Skin of body (tissue), 2 donors: ENCODE data around the gene EHBP1. TPM values are rescaled to one million over a fixed set of nuclear protein-coding genes. Genes with fewer than 3 reads are reported as not detected.

Source experiments
- DNase-seq: peaks from one replicate; lab custom pipeline; 2025; lab: John Stamatoyannopoulos, UW
- total RNA-seq: library from RNA; depleted of rRNA; stranded (reverse); fragments of >200 nt; gene quantifications from one replicate; pipeline ENCODE4 v1.2.3, GENCODE V29; 2014

The EHBP1 gene
- total RNA-seq, 1 donor from 2014 or later, result 96.0 TPM

DNA sequence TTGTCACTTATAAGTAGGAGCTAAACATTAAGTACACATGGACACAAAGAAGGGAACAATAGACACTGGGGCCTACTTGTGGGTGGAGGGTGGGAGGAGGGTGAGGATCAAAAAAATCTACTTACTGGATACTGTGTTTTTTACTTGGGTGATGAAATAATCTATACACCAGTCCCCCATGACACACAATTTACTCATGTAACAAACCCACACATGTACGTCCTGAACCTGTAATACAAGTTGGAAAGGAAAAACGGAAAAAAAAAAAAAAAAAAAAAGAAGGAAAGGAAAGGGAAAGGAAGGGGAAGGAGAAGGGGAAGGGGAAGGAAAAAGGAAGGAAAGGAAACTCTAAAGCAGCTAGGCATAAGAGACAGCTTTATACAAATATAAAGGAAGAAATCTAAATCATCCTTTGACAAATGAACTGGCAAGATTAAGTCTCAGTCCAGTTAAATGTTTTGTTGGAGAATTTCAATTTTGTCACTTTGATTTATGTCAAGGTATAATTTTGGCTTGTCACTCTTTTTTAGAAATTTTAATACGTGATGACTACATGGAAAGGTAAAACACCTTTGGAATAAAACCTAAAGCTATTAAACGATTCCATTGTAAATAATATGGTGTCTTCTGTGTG, 175.8 kb downstream of the EHBP1 start:
- no peak for DNase-seq

DNA sequence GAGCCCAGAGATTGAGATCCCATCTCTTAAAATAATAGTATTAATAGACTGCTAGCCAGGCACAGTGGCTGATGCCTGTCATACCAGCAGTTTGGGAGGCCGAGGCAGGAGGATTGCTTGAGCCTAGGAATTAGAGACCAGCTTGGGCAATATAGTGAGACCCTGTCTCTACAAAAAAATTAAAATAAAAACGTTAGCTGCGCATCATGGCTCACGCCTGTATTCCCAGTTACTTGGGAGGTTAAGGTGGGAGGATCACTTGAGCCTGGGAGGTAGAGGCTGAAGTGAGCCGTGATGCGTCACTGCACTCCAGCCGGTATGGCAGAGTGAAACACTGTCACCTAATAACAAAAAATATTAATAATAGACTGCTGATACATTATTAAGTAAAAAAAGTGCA, 178.1 kb downstream of the EHBP1 start:
- no peak for DNase-seq

DNA sequence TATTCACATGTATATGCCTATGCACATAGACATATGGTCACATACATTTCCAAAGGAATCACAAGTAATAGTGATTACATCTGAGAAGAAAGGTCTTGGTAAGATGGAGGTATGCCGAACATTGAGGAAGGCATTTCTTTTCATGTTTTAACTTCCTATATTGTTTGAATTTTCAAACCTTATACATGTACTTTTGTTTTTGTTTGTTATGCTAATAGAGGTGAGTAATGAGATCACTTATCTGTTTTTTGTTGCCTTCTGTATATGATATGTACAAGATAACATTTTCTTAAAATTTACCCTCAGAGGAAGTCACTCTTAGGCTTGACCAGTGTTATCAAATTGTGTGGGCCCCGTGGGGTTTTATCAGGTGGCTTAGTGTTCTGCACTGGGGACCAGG, 178.6 kb downstream of the EHBP1 start:
- no peak for DNase-seq

DNA sequence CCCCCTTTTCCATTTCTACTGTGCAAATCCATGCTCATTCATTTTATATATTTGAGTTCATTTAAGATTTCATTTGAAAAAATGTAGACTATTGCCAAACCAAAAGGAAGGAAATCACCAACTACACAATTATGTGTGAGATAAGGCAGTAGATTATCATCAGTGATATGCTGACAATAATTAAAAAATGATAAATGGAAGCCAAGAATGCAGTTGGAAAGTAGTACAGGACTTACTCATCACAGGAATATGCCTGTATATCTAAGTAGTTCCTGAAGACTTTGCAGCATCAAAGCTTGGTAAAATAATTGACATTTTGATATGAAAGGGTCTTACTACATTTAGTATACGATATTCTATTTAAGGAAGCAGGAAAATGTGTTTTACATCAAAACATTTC, 179.0 kb downstream of the EHBP1 start:
- DNase-seq, result no peak

DNA sequence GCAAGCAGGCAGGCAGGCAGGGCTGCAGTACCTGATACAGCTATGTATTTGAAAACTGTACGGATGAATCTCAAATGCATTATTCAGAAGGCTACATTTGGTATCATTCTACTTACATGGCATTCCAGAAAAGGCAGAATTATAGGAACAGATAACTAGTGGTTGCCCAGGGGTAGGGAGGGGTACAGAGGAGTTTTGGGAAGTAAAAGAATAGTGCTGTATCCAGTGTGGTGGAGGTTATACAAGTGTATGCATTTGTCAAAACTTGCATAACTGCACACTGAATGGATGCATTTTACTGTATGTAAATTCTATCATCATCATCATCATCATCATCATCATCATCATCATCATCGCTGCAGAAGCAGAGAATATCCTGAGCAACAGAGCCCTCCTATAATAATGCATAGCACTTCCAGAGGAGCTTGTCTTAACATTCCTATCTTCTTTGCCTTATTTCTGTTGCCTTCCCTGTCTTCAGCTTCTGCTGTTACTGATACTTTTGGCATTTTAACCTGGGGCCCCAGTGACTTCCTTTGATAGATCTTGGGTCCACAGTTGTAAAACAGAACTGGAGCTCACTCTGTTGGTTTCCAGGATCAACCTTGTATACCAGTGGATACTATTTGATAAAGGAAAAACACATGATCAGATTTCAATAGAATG, 189.6 kb downstream of the EHBP1 start:
- no peak for DNase-seq

DNA sequence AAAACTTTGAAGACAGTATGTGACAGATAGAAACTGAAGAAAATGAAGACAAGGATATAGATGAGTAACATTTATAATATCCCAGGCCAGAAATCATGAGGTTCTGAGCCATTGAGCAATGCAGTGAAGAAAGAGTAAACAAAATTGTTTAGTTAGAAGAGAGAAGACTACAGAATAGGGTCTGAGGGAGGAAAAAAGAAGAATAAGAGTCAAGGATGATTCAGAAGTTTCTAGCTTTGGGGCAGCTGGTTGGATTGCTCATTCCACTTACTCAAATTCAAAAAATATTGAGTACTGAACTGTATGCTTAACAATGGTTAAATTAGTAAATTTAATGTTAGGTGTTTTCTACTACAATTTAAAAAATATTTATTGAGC, 190.1 kb downstream of the EHBP1 start:
- DNase-seq, result no peak

DNA sequence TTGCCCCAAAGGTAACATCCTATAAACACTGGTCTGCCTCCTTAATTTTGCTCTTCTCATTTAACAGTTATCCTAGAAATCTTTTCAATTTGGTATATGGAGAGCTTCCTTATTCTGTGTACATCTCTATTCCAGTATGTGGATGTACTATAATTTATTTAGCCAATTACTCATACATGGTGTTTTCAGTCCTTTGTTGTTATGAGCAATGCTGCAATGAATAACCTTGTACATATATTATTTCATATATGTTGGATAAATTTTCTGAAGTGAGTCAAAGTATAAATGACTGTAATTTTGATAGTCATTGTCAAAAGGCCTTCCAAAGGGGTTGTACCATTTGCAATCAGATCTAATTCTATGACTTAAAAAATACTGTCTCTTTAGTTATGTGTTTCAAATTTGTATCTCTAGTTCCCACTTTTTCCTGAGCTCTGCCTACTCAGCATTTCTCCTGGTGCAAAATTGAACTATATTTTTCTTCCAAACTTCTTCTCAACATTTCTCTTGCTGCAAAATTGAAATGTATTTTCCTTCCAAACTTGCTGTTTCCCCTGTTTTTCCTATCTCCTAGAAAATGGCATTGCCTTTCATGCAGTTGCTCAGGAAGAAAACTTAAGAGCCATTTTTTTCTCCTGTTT, 191.8 kb downstream of the EHBP1 start:
- DNase-seq, result no peak

DNA sequence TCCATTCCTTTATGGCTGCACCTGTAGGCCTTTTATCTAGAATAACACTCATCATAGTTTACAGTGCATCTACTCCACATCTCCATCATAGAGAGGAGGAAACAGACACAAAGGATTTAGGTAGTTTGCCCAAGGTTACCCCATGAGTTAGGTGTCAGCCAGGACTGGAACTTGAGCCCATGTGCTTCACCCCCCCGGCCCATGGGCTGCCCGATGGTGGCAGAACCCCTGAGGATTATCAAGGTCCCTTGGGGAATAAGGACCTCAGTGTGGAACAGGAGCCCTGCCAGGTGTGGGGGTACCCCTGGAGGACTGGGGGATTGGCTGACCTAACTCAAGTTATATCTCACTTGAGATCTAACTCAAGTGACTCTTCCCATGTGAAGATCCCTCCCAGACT, 198.8 kb downstream of the EHBP1 start:
- no peak for DNase-seq

DNA sequence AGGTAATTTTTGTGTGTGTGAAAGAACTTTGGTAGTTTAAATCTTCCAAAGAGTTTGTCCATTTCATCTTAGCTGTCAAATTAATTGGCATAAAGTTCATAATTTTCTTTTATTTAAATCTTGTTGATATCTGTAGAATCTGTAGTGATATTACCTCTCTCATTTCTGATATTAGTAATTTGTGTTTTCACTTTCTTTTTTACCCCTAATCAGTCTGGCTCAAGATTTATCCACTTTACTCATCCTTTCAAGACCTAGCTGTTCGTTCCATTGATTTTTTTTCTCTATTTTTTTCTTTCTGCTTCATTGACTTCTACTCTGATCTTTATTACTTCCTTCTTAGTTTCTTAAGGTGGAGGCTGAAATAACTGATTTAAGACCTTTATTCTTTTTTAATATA, 202.6 kb downstream of the EHBP1 start:
- no peak for DNase-seq

DNA sequence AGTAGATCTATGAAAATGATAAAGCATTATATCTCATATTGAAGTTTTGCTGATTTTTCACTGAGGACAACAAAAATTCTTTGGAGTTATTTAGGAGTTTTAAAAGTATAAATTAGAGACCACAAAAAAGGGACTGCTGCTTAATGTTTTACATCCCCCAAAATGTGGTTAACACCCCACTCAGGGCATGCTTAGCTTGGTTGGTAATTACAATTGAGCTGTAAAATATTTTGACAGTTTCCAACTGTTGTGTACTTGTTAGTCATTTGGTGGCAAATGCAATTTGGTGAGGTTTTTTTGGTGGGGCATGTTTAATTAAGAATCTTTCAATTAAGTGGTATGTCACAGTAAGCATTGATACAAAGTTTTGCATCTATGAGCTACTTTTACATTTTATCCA, 207.8 kb downstream of the EHBP1 start:
- no peak for DNase-seq

DNA sequence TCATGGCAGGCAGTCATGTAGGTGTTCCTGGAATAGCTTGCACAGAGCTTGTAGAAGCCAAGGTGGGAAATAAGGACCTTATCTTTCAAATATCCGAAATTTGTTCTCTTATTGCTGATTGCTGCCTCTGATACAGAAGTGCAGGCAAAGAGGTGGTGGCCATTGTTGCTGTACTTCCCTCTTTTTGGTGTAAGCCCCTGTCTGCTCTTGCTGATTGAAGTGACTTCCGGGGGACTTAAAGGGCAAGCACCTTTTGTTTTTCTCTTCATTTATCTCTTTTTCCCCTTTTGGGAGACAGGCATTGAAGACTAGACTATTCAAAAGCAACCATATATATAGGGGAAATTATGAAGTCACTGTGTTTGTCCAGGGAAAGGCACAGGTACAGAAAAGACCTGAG, 213.5 kb downstream of the EHBP1 start:
- no peak for DNase-seq

DNA sequence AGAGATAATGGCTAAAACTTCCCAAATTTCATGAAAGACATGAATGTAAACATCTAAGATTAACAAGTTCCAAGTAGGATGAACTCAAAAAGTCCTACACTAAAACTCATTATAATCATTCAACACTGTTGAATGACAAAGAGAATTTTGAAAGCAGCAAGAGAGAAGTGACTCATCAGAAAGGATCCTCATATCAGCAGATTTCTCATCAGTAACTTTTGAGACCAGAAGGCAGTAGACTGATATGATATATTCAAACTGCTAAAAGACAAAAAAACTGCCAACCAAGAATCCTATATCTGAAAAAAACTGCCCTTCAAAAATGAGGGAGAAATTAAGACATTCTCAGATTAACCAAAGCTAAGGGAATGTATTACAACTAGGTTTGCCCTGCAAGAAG, 214.6 kb downstream of the EHBP1 start:
- DNase-seq, result no peak

DNA sequence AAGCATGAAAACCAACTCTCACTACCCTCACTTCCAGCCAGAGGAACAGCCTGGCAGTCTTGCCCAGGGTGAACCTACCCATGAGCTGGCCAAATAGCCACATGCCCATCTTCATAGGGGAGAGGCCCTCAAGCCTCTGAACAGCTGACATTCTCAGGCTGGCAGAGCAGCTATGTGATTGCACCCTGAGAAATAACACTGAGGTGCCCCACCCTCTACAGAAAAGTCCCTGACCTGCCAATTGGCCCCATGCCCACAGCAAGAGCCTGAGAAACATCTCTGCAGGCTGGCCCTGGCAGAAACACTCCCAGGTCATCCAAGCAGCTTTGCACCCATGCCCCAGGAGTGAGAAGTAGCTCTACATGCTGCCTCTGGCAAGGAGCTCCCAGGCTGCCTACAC, 217.7 kb downstream of the EHBP1 start:
- DNase-seq, result no peak

DNA sequence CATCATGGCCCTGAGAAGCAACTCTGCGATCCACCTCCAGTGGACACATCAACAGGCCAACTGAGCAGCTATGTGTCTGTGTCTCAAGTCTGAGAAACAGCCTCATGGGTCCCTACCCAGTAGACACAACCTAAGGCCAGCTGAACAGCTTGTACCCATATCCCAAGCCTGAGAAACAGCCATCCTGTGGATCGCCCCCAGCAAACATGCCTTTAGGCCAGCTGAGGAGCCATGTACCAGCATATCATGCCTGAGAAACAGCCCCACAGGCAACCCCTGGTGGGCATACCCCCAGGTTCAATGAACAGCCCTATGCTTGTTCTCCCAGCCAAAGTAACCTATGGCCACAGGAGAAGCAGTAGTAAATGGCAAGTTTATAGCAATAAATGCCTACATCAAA, 218.4 kb downstream of the EHBP1 start:
- no peak for DNase-seq

DNA sequence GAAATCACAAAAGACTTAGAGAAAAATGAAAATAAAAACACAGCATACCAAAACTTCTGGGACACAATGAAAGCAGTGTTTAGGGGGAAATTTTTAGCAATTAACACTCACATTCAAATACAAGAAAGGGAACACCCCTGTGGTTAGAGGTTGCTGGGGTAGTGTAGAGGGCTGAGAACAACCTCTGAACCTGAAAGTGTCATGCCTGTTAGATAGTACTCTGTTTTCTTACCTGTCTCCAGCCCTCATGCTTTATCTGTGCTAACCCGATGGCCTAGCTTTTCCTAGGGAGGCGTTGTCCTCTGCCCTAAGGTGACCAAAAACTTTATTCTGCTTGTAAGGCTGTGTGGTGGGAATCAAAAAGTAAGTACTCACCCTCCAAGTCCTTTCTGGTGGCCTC, 222.5 kb downstream of the EHBP1 start:
- no peak for DNase-seq

DNA sequence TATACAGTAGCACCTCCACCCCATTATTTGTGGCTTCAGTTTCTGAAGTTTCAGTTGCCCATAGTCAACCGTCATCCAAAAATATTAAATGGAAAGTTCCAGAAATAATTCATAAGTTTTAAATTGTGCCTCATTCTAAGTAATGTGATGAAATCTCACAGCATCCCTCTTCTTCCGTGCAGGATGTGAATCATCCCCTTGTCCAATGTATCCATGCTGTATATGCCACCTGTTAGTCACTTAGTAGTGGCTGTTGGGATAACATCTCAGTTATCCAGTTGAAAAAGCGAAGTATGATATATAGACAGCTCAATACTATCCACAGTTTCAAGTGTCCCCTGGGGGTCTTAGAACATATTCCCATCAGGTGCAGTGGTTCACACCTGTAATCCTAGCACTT, 226.0 kb downstream of the EHBP1 start:
- DNase-seq, result no peak

DNA sequence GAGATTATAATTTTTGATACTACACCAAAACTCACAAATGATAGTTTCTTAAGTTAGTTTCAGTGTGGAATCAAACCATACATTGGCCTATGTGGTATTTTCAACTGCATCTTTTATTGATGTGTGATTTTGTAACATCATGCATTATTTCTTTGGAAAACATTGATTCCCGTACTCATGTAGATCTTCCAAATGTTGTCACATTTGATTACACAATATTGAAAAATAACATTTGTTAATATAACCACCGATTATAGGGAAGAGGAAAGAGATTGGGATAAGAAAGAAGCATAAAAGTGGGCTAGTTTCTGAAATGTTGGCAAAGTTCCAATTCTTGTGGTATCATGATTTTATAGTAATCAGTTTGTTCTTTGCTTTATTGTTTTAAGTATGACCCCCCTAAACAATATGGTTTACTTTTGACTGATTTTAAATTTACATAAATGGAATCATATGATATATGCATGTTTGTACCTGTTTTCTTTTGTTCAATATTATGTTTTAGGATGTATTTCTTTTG, 227.9 kb downstream of the EHBP1 start:
- DNase-seq, result no peak

DNA sequence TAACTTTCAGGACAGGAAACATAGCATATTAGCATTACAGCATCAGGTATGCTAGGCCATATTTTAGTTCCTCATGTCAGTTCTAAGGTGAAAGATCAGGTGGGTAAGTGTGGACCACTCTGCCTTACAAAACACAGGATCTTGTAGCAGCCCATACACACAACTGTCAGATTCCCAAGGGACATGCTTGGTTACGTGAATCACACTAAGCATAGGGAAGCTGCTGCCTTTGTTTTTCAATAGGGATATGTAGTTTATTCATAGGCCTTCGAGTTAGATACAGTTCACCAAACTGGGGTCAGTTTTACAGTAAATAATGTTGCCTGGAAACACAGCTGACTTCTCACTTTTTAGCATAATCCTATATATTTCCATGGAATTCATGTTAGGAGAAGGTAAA, 229.0 kb downstream of the EHBP1 start:
- no peak for DNase-seq

DNA sequence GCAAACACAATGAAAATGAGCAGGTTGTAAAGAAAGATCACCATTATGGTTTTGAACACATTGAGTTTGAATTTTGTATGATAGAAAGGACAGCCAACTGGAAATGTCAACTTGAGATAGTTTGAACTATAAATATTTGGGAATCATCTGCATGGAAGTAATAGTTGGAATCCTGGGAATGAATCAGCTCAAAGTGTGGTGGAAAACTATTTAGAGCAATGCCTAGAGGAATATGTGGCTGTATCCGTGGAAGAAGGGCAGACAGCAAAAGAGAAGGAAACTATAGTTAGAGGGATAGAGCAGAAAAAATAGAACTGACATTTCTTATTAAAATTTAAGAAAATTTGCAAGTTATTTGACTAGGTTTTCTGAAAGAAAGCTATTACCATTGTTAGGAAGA, 232.6 kb downstream of the EHBP1 start:
- no peak for DNase-seq

DNA sequence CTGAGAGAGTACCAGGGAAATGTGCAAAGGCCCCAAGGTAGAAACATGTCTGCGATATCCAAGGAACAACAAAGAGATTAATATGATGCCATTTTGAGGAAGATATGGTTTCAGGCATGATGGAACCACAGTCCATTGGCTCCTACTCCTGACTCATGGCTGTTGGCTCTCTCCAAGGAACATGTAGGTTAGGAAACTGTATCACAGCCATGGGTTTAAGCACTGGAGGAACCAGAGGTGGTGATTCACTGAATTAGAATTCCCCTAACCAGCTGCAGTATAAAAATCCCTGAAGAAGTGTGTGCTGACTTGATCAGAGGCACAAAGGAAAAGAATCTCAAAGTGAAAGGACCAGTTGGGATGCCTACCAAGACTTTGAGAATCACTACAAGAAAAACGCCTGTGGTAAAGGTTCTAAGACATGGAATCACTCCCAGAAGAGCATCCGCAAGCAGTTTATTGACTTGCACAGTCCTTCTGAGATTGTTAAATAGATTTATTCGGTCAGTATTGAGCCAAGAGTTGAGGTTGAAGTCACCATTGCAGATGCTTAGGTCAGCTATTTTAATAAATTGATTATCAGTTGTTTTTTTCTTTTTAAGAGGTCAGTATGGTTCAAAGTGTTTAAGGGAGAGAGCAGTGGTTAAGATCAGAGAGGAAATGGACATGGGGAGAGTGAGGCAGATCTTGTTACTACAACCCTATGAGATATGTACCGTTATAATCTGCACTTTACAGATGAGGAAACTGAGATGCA, 234.4 kb downstream of the EHBP1 start:
- no peak for DNase-seq

DNA sequence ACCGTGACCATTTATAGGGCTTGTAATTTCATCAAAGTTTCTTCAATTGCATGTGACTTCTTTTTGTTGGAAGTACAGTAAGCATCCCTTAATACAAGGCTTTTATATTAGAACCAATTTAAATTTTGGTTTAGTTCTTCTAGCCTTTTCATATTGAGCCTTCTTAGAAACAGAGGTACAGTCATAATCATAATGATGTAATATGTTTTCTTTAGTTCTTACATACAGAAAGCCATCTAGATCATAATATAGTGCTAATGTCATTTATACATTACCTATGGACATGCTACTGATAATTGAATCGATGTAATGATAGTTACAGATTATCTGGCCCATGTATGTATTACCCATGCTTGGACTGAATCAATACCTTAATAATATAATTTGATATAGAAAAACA, 235.2 kb downstream of the EHBP1 start:
- DNase-seq, result no peak

DNA sequence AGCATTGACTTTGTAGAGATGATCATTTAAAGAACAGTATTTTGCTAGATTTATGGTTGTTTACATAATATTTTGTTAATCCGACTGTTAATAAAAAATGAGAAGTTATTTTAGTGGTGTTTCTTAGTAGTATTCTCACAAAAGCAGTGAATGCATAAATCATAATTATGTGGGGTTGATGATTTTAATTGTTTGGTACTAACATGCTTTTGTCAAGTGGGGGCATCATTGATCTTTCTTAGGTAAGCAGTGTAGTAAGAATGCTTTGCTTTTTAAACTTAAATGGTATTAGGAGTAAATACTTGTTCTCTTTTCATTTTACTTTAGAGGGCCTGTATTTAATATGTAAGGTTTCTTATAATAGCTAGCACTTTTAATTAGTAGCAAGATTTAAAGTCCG, 235.9 kb downstream of the EHBP1 start:
- no peak for DNase-seq
